ENCODE data around the gene NRG3. TPM values are rescaled to one million over a fixed set of nuclear protein-coding genes. Genes with fewer than 3 reads are reported as not detected.

NRG3 gene
- total RNA-seq, 4 donors from 2014 or later = under 0.01 to 0.65 (median 0.17) TPM

DNA sequence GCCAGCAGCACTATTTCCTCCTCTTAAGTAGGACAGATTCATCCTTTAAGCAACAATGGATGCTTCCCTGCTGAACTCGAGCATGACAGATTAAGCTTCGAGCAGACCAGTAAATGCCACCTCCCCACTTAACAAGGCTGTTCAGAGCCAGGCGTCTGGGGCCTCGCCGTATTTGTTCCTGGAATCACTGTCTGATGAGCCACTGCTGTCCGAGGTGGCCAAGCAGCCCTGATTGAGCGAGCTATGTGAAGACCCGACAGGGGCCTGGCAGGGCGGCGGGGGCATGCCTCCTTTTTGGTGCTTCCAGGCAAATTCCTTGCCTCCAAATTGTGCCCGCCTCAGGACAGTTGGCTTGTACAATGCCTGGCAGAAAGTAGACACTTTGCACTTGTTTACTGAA is 862.6 kb downstream of the NRG3 start:
- H3K36me3 ChIP-seq = no peaks in the 10 kb centered on the region
- no peak overlapping the region for H3K27ac ChIP-seq (replicated peaks in 1 of 4)
- intact Hi-C loops (cut with DNase I) = no loop called here
- H3K27me3 ChIP-seq = peaks cover 0 to 2% (median 0%) of the 10 kb centered on the region in 4 donors
- no peaks in the 10 kb centered on the region for H3K9me3 ChIP-seq
- WGBS = 75% methylated on average over 7 of the region's 11 CpGs
- H3K4me1 ChIP-seq = no peaks in the 10 kb centered on the region
- no peak overlapping the region for H3K4me3 ChIP-seq
- TF ChIP-seq, protein P1, sequence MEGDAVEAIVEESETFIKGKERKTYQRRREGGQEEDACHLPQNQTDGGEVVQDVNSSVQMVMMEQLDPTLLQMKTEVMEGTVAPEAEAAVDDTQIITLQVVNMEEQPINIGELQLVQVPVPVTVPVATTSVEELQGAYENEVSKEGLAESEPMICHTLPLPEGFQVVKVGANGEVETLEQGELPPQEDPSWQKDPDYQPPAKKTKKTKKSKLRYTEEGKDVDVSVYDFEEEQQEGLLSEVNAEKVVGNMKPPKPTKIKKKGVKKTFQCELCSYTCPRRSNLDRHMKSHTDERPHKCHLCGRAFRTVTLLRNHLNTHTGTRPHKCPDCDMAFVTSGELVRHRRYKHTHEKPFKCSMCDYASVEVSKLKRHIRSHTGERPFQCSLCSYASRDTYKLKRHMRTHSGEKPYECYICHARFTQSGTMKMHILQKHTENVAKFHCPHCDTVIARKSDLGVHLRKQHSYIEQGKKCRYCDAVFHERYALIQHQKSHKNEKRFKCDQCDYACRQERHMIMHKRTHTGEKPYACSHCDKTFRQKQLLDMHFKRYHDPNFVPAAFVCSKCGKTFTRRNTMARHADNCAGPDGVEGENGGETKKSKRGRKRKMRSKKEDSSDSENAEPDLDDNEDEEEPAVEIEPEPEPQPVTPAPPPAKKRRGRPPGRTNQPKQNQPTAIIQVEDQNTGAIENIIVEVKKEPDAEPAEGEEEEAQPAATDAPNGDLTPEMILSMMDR (IDR thresholded peaks at IDR 0.05) = no peak
- no peak for TF ChIP-seq POLR2AphosphoS5 (IDR thresholded peaks at IDR 0.05)
- DNase-seq (ENCODE audit: extremely low spot score) = no peak

DNA sequence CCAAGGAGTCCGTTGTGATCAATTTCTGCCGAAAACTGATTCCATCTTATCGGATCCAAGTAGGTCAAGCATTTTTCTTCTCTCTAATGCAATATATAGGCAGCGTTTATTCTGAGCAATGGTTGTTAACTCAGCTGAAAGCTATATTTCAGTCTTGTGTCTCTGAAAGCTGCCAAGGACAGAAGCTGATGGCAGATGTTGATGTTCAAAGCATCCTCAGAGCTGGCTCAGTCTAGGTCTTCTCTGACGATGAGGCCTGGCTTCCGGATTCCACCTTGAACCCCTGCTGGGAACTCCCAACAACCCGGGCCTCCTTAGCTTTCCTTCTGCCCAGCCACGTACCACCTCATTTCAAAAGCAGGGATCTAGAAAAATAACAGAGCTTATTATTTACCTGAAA is 863.6 kb downstream of the NRG3 start:
- no peak overlapping the region for H3K4me3 ChIP-seq
- WGBS = 82% methylated on average over 8 of the region's 8 CpGs
- H3K27me3 ChIP-seq = peaks cover 0 to 4% (median 0%) of the 10 kb centered on the region in 4 donors
- no peaks in the 10 kb centered on the region for H3K36me3 ChIP-seq
- no peaks in the 10 kb centered on the region for H3K4me1 ChIP-seq
- intact Hi-C loops (cut with DNase I) = no loop called here
- H3K9me3 ChIP-seq = no peaks in the 10 kb centered on the region
- H3K27ac ChIP-seq (replicated peaks in 1 of 4) = no peak overlapping the region
- TF ChIP-seq POLR2AphosphoS5 (IDR thresholded peaks at IDR 0.05) = no peak
- TF ChIP-seq, protein P1 (IDR thresholded peaks at IDR 0.05) = no peak
- TF ChIP-seq POLR2A (IDR thresholded peaks at IDR 0.05; ENCODE audit: low read depth) = no peak
- TF ChIP-seq EP300 (IDR thresholded peaks at IDR 0.05) = no peak
- DNase-seq (ENCODE audit: extremely low spot score) = no peak

DNA sequence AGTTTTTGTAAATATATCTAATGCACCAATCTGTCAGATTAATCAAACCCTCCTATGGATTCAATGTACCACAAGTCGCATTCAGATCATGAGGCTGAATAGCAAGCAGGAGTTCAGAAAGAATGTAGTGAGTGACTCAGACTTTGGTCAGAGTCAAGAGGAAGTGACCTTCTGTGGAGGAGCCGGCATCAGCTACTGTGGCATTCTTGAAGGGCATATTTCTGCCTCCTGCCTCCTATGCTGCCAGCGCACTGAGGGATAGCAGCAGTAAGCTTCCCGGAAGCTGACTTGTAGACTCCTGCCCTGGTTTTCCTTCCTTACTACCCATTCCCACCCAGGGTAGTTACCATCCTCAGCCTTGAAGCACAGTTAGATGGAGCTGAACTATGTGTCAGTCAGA is 867.5 kb downstream of the NRG3 start:
- H3K9me3 ChIP-seq = no peaks in the 10 kb centered on the region
- no peak overlapping the region for H3K4me3 ChIP-seq
- peaks cover 0 to 4% (median 0%) of the 10 kb centered on the region in 4 donors for H3K27me3 ChIP-seq
- intact Hi-C loops (cut with DNase I) = no loop called here
- no peaks in the 10 kb centered on the region for H3K4me1 ChIP-seq
- DNase-seq (ENCODE audit: extremely low spot score) = no peak
- 73% methylated on average over 4 of the region's 4 CpGs for WGBS
- H3K27ac ChIP-seq (replicated peaks in 1 of 4) = no peak overlapping the region
- no peaks in the 10 kb centered on the region for H3K36me3 ChIP-seq
- TF ChIP-seq POLR2A (IDR thresholded peaks at IDR 0.05; ENCODE audit: low read depth) (no peak), EP300 (IDR thresholded peaks at IDR 0.05) (no peak), POLR2AphosphoS5 (IDR thresholded peaks at IDR 0.05) (no peak)
- TF ChIP-seq, protein P1 (IDR thresholded peaks at IDR 0.05) = no peak

DNA sequence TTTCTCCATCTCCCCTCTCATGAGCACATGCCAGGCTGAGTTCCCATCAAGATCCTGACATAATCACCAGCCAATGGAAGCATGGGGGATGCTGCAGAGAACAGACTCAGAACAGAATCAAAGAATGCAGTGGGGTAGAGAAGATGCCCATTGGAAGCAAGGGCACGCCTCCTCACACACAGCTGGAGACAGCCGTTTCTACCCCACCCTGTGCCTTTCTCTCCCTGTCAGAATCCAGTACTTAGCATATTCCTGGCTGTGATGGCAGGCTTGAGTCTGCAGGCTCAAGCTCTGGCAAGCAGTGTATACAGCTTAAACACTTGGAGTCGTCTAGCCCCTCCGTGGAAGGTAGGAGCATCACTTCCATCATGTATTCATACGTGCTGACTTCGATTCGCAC is 867.9 kb downstream of the NRG3 start:
- Histone ChIP-seq H3K36me3 (no peaks in the 10 kb centered on the region), H3K4me3 (no peak overlapping the region), H3K9me3 (no peaks in the 10 kb centered on the region), H3K4me1 (no peaks in the 10 kb centered on the region), H3K27me3 (peaks cover 0 to 4% (median 0%) of the 10 kb centered on the region in 4 donors), H3K27ac (replicated peaks in 1 of 4) (no peak overlapping the region)
- TF ChIP-seq, protein P1 (IDR thresholded peaks at IDR 0.05) = no peak
- TF ChIP-seq POLR2A (IDR thresholded peaks at IDR 0.05; ENCODE audit: low read depth) (no peak), POLR2AphosphoS5 (IDR thresholded peaks at IDR 0.05) (no peak), EP300 (IDR thresholded peaks at IDR 0.05) (no peak)
- intact Hi-C loops (cut with DNase I) = no loop called here
- DNase-seq (ENCODE audit: extremely low spot score) = no peak
- WGBS = 86% methylated on average over 7 of the region's 7 CpGs

DNA sequence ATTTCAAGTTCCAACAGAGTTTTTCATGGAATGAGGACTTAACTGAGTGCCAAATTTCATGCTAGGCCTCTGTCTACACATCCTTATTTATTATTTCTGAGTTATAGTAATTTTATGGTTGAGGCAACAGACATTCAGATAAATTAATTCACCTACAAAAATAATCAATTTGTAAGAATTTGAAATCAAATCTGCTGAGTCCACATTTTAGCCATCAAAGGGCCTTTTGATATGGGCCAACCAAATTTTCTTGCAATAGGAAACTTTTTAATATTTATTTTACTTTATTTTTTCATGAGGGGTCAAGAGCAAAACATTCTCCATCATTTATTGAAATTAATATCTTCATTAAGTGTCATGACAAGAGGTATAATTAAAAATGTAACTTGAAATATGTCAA is 875.5 kb downstream of the NRG3 start:
- intact Hi-C loops (cut with DNase I) = no loop called here
- Histone ChIP-seq H3K36me3 (no peaks in the 10 kb centered on the region), H3K4me3 (no peak overlapping the region), H3K4me1 (no peaks in the 10 kb centered on the region), H3K27me3 (no peaks in the 10 kb centered on the region), H3K9me3 (no peaks in the 10 kb centered on the region), H3K27ac (replicated peaks in 1 of 4) (no peak overlapping the region)
- DNase-seq (ENCODE audit: extremely low spot score) = no peak
- TF ChIP-seq POLR2A (IDR thresholded peaks at IDR 0.05; ENCODE audit: low read depth) = no peak

Measured in esophagus muscularis mucosa (tissue), 4 donors.